ENCODE measurements around the gene GRIK4. TPM values are rescaled to one million over a fixed set of nuclear protein-coding genes. Genes with fewer than 3 reads are reported as not detected.

The GRIK4 gene
- polyA plus RNA-seq, 1 experiment: 0.55 TPM

DNA sequence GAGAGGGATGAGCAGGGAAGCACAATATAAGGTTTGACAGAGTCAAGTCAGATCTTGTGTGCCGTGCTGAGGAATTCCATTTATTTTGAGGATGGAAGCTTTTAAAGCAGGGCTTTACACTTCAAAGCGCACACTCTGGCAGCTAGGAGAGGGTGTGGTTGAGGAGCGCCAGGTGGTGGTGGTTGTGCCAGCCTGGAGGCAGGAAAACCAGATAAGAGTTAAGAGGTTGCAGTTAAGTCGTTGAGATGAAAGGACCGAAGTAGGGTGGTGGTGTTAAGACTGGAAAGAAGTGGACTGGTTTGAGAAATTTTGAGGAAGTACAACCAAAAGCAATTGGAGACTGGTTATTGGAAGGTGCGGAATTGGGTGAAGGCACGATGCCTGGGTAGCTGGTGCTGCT, 280.8 kb downstream of the GRIK4 start:
- H3K9me3 ChIP-seq (ENCODE audit: control insufficient read depth, insufficient read depth, low read length): no peaks in the 10 kb centered on the region
- CTCF ChIA-PET: interaction anchor here (1.2 kb wide), 1 partner anchor 10 kb away, joined by 8 read pairs; no protein-coding TSS in a partner anchor
- no peak overlapping the region for H3K4me3 ChIP-seq (ENCODE audit: low read depth, low read length)

DNA sequence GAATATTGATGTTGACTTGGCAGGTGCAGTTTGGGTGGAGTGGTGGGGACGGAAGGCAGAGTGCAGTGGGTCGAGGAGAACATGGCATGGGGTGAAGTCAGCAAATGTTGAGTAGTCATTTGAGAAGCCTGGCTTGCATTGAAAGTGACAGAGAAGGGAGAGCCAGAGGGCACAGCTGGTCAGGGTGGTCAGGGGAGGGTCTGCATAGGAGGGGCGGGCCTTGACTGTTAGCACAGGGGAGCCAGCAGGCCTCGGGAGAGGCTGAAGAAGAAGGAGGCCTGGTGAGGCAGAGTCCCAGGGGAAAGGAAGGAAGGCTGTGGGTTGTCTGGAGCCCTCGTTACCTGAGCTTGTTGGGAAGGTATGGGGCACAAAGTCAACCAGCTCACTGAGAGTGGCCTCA, 281.6 kb downstream of the GRIK4 start:
- DNase-seq (ENCODE audit: low read depth, low spot score): no peak
- Histone ChIP-seq H3K27ac (ENCODE audit: low read depth, low read length) (no peak overlapping the region), H3K9me3 (ENCODE audit: control insufficient read depth, insufficient read depth, low read length) (no peaks in the 10 kb centered on the region), H3K4me3 (ENCODE audit: low read depth, low read length) (no peak overlapping the region), H3K27me3 (ENCODE audit: control insufficient read depth, insufficient read depth, low read length) (peaks cover 19% of the 10 kb centered on the region)
- TF ChIP-seq, protein P1, sequence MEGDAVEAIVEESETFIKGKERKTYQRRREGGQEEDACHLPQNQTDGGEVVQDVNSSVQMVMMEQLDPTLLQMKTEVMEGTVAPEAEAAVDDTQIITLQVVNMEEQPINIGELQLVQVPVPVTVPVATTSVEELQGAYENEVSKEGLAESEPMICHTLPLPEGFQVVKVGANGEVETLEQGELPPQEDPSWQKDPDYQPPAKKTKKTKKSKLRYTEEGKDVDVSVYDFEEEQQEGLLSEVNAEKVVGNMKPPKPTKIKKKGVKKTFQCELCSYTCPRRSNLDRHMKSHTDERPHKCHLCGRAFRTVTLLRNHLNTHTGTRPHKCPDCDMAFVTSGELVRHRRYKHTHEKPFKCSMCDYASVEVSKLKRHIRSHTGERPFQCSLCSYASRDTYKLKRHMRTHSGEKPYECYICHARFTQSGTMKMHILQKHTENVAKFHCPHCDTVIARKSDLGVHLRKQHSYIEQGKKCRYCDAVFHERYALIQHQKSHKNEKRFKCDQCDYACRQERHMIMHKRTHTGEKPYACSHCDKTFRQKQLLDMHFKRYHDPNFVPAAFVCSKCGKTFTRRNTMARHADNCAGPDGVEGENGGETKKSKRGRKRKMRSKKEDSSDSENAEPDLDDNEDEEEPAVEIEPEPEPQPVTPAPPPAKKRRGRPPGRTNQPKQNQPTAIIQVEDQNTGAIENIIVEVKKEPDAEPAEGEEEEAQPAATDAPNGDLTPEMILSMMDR (IDR thresholded peaks at IDR 0.05; ENCODE audit: low read depth, low read length): no peak
- POLR2A ChIA-PET: no interaction called here
- CTCF ChIA-PET: interaction anchor here (1.2 kb wide), 1 partner anchor 9 kb away, joined by 8 read pairs; no protein-coding TSS in a partner anchor

More for the DNA sequence above, 280.8 kb downstream of the GRIK4 start:
- TF ChIP-seq, protein P1 (IDR thresholded peaks at IDR 0.05; ENCODE audit: low read depth, low read length): no peak
- Histone ChIP-seq H3K27ac (ENCODE audit: low read depth, low read length) (no peak overlapping the region), H3K27me3 (ENCODE audit: control insufficient read depth, insufficient read depth, low read length) (peaks cover 19% of the 10 kb centered on the region)
- no peak for DNase-seq (ENCODE audit: low read depth, low spot score)
- POLR2A ChIA-PET: no interaction called here

DNA sequence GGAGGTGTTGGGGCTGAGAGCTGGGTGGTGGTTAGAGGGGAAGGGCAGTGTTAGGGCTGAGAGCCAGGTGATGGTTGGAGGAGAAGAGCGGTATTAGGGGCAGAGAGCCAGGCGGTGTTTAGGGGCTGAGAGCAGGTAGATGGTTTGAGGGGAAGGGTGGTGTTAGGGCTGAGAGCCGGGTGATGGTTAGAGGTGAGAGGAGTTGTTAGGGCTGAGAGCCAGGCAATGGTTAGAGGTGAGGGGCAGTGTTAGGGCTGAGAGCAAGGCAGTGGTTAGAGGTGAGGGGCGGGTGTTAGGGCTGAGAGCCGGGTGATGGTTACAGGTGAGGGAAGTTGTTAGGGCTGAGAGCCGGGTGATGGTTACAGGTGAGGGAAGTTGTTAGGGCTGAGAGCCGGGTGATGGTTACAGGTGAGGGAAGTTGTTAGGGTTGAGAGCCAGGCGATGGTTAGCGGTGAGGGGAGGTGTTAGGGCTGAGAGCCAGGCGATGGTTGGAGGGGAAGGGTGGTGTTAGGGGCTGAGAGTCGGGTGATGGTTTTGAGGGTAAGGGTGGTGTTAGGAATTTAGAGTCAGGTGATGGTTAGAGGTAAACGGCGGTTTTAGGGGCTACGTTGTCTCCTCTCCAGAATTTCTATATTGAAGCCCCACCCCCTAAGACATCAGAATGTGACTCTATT, 282.4 kb downstream of the GRIK4 start:
- ChIA-PET CTCF (interaction anchor here (1.2 kb wide), 1 partner anchor 8 kb away, joined by 8 read pairs; no protein-coding TSS in a partner anchor), POLR2A (no interaction called here)
- Histone ChIP-seq H3K4me3 (ENCODE audit: low read depth, low read length) (no peak overlapping the region), H3K27me3 (ENCODE audit: control insufficient read depth, insufficient read depth, low read length) (peaks cover 21% of the 10 kb centered on the region), H3K27ac (ENCODE audit: low read depth, low read length) (no peak overlapping the region), H3K9me3 (ENCODE audit: control insufficient read depth, insufficient read depth, low read length) (no peaks in the 10 kb centered on the region)
- TF ChIP-seq, protein P1 (IDR thresholded peaks at IDR 0.05; ENCODE audit: low read depth, low read length): no peak
- no peak for DNase-seq (ENCODE audit: low read depth, low spot score)

- peaks cover 21% of the 10 kb centered on the region for H3K27me3 ChIP-seq (ENCODE audit: control insufficient read depth, insufficient read depth, low read length)
- ChIA-PET CTCF (no interaction called here), POLR2A (no interaction called here)
Measured at GRCh38 chr11:120794748-120795147, 283.2 kb downstream of the GRIK4 start.

DNA sequence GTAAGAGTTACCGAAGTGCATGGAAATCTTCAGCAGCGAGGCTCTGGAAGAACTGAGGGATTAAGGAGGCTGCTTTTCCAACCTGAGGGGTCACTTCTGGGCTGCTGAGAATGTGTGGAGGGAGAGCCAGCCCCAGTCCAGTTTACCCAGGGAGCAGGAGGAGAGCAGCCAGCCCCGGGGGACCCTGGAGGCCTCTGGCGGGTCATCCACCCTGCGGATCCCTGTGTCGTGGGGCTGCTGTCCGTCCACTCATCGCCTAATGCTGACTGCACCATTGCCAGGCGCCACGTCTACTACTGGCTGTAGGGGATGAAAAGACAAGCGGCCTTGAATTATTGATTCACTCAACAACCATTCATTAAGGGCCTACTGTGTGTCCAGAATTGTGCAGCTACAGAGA, 283.6 kb downstream of the GRIK4 start:
- POLR2A ChIA-PET: no interaction called here
- CTCF ChIA-PET: no interaction called here

More at GRCh38 chr11:120794748-120795147, 283.2 kb downstream of the GRIK4 start:
- TF ChIP-seq, protein P1 (IDR thresholded peaks at IDR 0.05; ENCODE audit: low read depth, low read length): no peak
- no peak overlapping the region for H3K27ac ChIP-seq (ENCODE audit: low read depth, low read length)
- DNase-seq (ENCODE audit: low read depth, low spot score): no peak
- no peaks in the 10 kb centered on the region for H3K9me3 ChIP-seq (ENCODE audit: control insufficient read depth, insufficient read depth, low read length)
- H3K4me3 ChIP-seq (ENCODE audit: low read depth, low read length): no peak overlapping the region

More for the DNA sequence above, 283.6 kb downstream of the GRIK4 start:
- TF ChIP-seq, protein P1 (IDR thresholded peaks at IDR 0.05; ENCODE audit: low read depth, low read length): no peak
- Histone ChIP-seq H3K9me3 (ENCODE audit: control insufficient read depth, insufficient read depth, low read length) (no peaks in the 10 kb centered on the region), H3K27ac (ENCODE audit: low read depth, low read length) (no peak overlapping the region), H3K27me3 (ENCODE audit: control insufficient read depth, insufficient read depth, low read length) (peaks cover 21% of the 10 kb centered on the region), H3K4me3 (ENCODE audit: low read depth, low read length) (no peak overlapping the region)
- DNase-seq (ENCODE audit: low read depth, low spot score): no peak

Measured in AG04450 (cell line).